GM20000 (cell line): ENCODE data around the gene PAIP2.

Source experiments
- DNase-seq: peaks from one replicate; pipeline ENCODE4 v3.0.0; 2012; ENCODE audit warnings: low spot score
- TF ChIP-seq, protein P1 (sequence below): IDR thresholded peaks from 2 replicates; pipeline ENCODE4 v1.5.1; 2012; ENCODE audit warnings: mild to moderate bottlenecking, control low read depth; ENCODE audit errors: extremely low read depth, missing control alignments

PAIP2 gene

DNA sequence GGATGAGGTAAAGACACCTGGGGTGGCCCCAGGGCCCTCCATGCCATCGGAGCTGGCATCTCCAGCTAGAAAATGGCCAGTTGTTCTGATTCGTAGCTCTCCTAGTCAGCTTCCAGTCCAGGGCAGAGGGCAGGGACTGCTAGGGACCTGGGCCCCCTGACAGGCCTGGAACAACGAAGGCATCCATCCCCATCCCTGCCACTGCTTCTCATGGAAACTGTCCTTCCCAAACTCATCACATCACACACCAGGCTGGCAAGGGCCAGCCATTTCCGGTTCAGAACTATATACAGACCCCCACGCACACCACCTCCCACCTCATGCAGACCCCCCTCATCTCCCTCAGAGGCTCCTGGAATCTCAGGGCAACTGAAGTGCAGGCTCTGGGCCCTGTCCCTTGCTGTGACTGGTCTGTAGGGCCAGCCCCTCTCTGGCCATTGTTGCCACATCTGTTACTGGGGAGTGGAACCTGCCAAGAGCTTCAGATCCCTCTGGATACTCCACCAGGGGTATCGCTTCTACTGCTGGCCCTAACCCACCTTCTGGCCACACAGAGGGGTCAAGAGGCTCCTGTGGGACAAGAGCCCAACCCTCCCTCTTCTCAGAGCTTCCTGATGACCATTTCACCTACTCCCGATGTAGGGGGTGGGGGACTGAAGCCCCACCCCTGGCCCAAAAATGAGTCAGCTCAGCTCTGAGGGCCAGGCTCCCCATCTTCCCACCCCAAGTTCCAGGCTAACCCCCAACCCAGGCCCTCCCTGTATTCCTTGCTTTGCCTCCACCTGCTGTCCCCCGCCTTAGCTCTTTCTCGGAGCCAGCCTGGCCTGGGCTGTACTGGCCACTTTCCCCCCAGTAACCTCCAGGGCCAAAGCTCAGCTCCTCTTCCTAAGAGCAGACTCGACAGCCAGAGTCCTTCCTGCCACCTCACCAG lies 49.2 kb downstream of the PAIP2 start:
- TF ChIP-seq, protein P1, sequence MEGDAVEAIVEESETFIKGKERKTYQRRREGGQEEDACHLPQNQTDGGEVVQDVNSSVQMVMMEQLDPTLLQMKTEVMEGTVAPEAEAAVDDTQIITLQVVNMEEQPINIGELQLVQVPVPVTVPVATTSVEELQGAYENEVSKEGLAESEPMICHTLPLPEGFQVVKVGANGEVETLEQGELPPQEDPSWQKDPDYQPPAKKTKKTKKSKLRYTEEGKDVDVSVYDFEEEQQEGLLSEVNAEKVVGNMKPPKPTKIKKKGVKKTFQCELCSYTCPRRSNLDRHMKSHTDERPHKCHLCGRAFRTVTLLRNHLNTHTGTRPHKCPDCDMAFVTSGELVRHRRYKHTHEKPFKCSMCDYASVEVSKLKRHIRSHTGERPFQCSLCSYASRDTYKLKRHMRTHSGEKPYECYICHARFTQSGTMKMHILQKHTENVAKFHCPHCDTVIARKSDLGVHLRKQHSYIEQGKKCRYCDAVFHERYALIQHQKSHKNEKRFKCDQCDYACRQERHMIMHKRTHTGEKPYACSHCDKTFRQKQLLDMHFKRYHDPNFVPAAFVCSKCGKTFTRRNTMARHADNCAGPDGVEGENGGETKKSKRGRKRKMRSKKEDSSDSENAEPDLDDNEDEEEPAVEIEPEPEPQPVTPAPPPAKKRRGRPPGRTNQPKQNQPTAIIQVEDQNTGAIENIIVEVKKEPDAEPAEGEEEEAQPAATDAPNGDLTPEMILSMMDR, result no peak
- DNase-seq, result no peak

DNA sequence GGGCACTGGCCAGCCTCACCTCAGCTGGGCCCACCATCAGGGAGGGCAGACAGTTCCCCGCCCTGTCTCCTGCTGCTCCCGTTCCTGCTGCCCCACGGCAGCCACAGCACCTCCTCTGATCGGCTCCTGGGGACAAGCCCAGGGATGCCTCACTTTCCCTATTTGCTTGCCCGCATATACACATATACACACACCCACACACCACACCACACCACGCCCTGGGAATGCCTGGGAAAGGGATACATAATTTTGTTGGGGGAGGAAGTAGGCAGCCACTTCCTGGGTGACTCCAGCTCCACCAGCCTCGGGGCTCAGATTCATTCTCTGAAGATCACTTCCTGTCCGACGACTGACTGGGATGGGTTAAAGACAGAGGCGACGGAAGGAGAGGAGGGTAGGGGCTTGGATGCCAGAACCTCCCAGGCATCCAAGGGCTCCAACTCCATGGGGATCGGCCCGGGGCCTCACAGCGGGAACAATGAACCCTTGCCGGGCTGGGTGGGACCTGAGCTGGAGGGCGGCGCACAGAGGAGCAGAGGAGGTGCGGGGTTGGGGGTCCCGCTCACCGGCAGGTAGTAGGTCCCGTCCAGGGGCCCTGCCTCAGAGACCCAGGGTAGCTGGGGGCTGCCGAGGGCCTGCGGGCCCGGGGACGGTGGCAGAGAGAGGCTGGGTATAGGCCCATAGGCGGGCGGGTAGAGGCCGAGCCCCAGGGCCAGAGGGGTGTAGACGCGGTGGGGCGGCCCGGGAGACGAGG lies 50.1 kb downstream of the PAIP2 start:
- no peak for DNase-seq
- TF ChIP-seq, protein P1, result no peak

- TF ChIP-seq, protein P1, result no peak
- no peak for DNase-seq
Observed at GRCh38 chr5:139392324-139392677, 50.6 kb downstream of the PAIP2 start.

GRCh38 chr5:139392678-139393496 lies 51.2 kb downstream of the PAIP2 start:
- peak; percentile 95 for DNase-seq
- TF ChIP-seq, protein P1, result peak; percentile 87

GRCh38 chr5:139393497-139394122 lies 52.0 kb downstream of the PAIP2 start:
- TF ChIP-seq, protein P1, result no peak
- DNase-seq, result no peak

GRCh38 chr5:139394123-139394653 lies 52.5 kb downstream of the PAIP2 start:
- peak; percentile 75 for DNase-seq
- TF ChIP-seq, protein P1, result peak; percentile 31
